T-helper 1 cell (primary cell): ENCODE measurements around the gene ENTREP1.
"Not testable (repeated sequence)": the region's sequence is repeated elsewhere in the genome, so short reads cannot be mapped to it uniquely, and the experiment has no call there.

ENCODE experiments used
- DNase-seq, 5 donors: peaks; one replicate each; pipeline ENCODE4 v3.0.0-alpha.2; 2012 to 2020
- total RNA-seq, 4 donors: gene quantifications; one replicate each; lab custom pipeline; 2026; lab: John Stamatoyannopoulos, UW

Gene ENTREP1, protein sequence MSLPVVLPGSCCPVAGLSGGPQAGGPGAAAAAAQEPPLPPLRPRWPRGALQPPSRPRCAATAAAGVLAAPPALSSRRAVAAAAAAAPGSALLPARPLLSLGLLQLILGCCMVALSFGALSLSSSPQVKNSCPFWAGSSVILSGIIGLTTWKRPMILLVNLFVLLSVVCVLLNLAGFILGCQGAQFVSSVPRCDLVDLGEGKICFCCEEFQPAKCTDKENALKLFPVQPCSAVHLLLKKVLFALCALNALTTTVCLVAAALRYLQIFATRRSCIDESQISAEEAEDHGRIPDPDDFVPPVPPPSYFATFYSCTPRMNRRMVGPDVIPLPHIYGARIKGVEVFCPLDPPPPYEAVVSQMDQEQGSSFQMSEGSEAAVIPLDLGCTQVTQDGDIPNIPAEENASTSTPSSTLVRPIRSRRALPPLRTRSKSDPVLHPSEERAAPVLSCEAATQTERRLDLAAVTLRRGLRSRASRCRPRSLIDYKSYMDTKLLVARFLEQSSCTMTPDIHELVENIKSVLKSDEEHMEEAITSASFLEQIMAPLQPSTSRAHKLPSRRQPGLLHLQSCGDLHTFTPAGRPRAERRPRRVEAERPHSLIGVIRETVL
- total RNA-seq, result 0 to 0.30 (median 0.14) reads per million in 4 donors

- DNase-seq, result no peak
Measured at GRCh38 chr9:69324549-69325401, at the start of gene ENTREP1. TSS of gene ENTREP1 (plus strand) at chr9:69325215. CDS start at chr9:69325310, 95 bp downstream.

DNA sequence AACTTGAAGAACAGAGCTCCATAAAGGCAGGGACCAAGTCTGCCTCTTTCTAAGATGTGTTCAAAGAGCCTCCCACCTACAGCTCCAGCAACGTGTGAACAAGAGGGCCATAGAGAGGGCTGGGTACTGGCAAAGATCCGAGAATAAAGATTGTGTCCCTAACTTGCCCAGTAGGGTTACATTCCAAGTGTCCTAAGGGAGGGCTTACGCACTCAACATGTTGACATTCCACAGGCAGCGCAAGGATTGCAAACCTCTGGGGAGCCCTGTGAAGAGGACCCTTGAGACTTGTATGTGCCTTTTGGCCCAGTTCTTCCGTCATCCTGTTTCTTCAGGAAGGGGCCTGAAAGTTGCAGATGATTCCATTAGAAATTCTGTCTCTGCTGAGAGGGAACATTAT, 48.2 kb upstream of the ENTREP1 start:
- no peak for DNase-seq

DNA sequence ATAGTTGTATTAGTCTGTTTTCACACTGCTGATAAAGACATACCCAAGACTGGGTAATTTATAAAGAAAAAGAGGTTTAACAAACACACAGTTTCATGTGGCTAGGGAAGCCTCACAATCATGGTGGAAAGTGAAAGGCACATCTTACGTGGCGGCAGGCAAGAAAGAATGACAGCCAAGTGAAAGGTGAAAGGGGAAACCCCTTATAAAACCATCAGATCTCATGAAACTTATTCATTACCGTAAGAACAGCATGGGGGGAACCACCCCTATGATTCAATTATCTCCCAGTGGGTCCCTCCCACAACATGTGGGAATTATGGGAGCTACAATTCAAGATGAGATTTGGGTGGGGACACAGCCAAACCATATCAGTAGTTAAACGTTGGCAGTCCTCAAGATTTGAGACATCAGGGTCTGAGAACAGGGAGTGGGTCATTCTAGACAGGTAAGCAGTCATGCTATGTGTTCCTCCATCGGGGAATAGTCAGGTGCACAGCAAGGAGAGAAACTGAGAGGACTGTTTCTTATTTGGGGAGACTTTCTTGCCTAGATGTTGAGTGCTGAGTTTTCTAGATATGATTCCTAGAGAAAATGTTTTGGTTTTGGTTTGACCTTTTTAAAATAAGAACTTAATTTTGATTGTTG, 45.8 kb upstream of the ENTREP1 start:
- no peak for DNase-seq

GRCh38 chr9:69279733-69280132, 45.3 kb upstream of the ENTREP1 start:
- DNase-seq, result no peak

DNA sequence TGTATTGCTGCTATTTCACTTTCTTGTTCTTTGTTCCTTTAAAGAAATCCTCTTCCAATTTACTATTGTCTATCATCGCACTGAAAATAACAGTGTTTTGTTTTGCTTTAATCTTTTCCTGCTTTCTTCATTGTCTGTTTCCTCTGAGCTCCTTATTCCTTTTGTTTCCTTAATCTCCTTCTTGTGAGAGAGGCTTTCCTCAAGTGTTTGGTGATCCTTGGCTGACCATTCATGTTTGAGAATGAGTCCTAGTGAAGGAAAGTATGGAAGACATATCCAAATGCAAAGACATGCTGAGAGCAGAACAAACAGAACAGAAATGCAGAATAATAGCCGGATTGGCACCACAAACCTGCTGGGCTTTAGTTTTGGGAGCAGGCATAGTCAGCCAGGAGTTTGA, 42.0 kb upstream of the ENTREP1 start:
- no peak for DNase-seq

- no peak for DNase-seq
Measured at GRCh38 chr9:69292078-69292477, 32.9 kb upstream of the ENTREP1 start.

DNA sequence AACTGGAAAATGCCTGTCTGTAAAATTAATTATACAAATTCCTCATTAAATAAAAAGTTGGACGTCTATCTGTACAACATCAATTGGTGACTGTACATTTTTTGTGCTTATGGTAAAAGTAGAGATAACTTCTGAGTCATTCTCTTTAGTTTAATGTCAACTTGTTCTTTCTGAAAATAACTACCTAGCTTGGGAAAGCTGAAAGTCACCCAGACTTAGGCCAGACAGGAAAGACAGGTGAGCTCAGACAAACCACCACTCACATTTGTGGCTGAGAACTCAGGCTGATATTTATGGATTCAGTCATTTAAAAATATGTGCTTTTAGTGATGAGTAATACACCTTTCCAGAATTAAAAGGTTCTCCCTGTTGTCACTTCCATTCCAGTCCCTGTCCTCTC, 31.9 kb upstream of the ENTREP1 start:
- no peak for DNase-seq

- no peak for DNase-seq
Measured at GRCh38 chr9:69295872-69296552, 29.0 kb upstream of the ENTREP1 start.

GRCh38 chr9:69297300-69297980, 27.6 kb upstream of the ENTREP1 start:
- no peak for DNase-seq

DNA sequence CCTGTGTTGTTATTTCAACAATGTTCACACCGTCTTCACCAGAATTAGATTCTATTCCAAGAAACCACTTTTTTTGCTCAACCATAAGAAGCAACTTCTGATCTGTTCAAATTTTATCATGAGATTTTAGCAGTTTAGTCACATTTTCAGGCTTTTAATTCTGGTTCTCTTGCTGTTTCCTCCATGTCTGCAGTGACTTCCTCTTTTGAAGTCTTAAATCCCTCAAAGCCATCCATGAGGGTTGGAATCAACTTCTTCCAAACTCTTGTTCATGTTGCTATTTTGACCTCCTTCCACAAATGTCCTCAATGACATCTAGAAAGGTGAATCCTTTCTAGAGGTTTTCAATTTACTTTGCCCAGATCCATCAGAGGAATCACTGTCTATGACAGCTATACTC, 25.7 kb upstream of the ENTREP1 start:
- DNase-seq, result no peak

GRCh38 chr9:69299826-69300225, 25.2 kb upstream of the ENTREP1 start:
- no peak for DNase-seq

GRCh38 chr9:69303331-69303730, 21.7 kb upstream of the ENTREP1 start:
- DNase-seq, result no peak

GRCh38 chr9:69306895-69307445, 18.0 kb upstream of the ENTREP1 start:
- DNase-seq, result not testable (repeated sequence)

- DNase-seq, result no peak
Measured at GRCh38 chr9:69307446-69308205, 17.4 kb upstream of the ENTREP1 start.

- DNase-seq, result no peak
Measured at GRCh38 chr9:69308206-69308931, 16.6 kb upstream of the ENTREP1 start.

- DNase-seq, result no peak
Measured at GRCh38 chr9:69313175-69313574, 11.8 kb upstream of the ENTREP1 start.

GRCh38 chr9:69314547-69314946, 10.5 kb upstream of the ENTREP1 start:
- DNase-seq, result no peak

DNA sequence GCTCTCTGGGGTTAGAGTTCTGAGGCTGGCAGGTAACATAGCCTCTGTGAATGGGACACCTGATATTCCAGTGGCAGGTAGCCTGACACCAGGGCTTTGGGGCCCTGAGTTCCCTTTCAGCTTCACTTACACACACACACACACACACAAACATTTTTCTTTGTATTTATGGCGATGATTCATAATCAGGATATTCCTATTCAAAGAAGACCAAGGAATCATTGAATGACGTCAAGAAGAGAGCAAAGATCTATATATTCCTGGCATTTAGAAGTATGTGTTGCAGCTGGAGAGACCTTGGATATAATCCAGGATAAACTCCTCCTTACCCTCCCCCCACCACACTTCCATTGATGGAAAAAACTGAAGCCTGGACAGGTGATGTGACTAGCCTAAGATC, 7.9 kb upstream of the ENTREP1 start:
- no peak for DNase-seq

DNA sequence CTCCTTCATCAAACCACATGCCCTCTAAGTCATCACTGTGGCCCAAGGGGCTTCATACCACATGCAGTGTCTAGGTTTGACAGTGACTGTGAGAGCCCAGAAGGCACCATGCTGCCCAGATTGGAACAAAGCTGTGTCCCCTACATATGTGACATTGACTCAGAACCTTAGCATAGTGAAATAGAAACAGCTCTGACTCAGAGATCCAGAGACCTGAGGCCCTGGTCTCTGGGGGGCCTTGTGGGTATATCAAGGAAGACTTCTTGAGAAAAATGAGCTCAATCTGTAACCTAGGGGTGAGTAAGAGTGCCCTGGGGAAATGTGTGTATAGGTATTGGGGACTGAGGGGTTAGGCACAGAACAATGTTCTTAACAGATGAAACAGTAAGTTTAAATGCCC, 7.1 kb upstream of the ENTREP1 start:
- DNase-seq, result peak in 1 of 5 donors; percentile 3
